ENCODE results near the gene KCND1. TPM values are rescaled to one million over a fixed set of nuclear protein-coding genes. Genes with fewer than 3 reads are reported as not detected.

Gene KCND1
- total and polyA plus RNA-seq, 2 of the 4 experiments (the other 2 are of a cell fraction), result 0.36 to 1.8 TPM

GRCh38 chrX:48940404-48940955, 31.2 kb downstream of the KCND1 start:
- Histone ChIP-seq H3K14ac (replicated peaks; ENCODE audit: low read depth, low read length) (no peak overlapping the region; the same call in 1 of the 2 replicates), H2AFZ (replicated peaks; ENCODE audit: low read length, poor library complexity) (no peak overlapping the region), H4K8ac (ENCODE audit: low read depth in 2 of 2, low read length in 2 of 2) (no peak overlapping the region), H3K4ac (ENCODE audit: low read depth, low read length) (no peak overlapping the region), H2BK5ac (ENCODE audit: low read depth, low read length, poor library complexity, severe bottlenecking) (no peak overlapping the region), H3K4me2 (ENCODE audit: low read depth, low read length) (no peak overlapping the region), H4K5ac (ENCODE audit: low read depth, low read length) (no peak overlapping the region), H2AK9ac (replicated peaks; ENCODE audit: low read depth, low read length, poor library complexity) (no peak overlapping the region), H2AK5ac (ENCODE audit: low read depth, low read length) (no peak overlapping the region), H2BK120ac (ENCODE audit: low read depth, low read length) (no peak overlapping the region), H3K27me3 (ENCODE audit: control insufficient read depth, insufficient read depth, low read length) (no peaks in the 10 kb centered on the region), H3K79me1 (ENCODE audit: low read depth in 1 of 2, low read length in 2 of 2) (peaks cover 0 to 47% of the 10 kb centered on the region in 2 experiments; a peak in 3 of 4 replicates), H3K36me3 (ENCODE audit: control insufficient read depth, insufficient read depth, low read length) (peaks cover 25% of the 10 kb centered on the region), H3K9me3 (ENCODE audit: control insufficient read depth, insufficient read depth, low read length) (no peaks in the 10 kb centered on the region), H3K18ac (ENCODE audit: low read depth, low read length) (no peak overlapping the region), H3K27ac (ENCODE audit: insufficient read depth, low read length) (no peak overlapping the region), H3K56ac (ENCODE audit: extremely low read depth, insufficient read depth, low read length) (no peak overlapping the region), H4K91ac (ENCODE audit: insufficient read depth, low read depth, low read length) (no peak overlapping the region), H3K4me1 (ENCODE audit: control insufficient read depth, insufficient read depth, low read length) (no peaks in the 10 kb centered on the region; the same call in 1 of the 2 replicates), H2BK15ac (ENCODE audit: low read depth, low read length) (no peak overlapping the region), H4K20me1 (ENCODE audit: insufficient read depth, low read length) (peaks cover 53% of the 10 kb centered on the region), H3K9ac (ENCODE audit: low read depth, low read length) (no peak overlapping the region), H2BK20ac (ENCODE audit: low read depth, low read length) (no peak overlapping the region), H3K23ac (ENCODE audit: low read depth, low read length) (no peak overlapping the region), H3K4me3 (ENCODE audit: insufficient read depth, low read depth, low read length) (no peak overlapping the region), H3K9me1 (ENCODE audit: insufficient read depth, low read length) (peaks cover 4% of the 10 kb centered on the region; the same call in 1 of the 2 replicates)
- WGBS, 2 experiments (ENCODE audit: extremely low coverage in 2 of 2, insufficient read length in 1 of 2), result no CpG with 5 or more reads among the region's 2 CpGs
- dilution Hi-C loops (cut with HindIII; ENCODE audit: low sequenced_read_pairs, unreplicated experiment) (no loop called here), intact Hi-C loops (cut with micrococcal nuclease) (loop anchor here (10.0 kb wide), 1 partner anchor 296 kb away; no protein-coding TSS in a partner anchor), in situ Hi-C loops (cut with MboI; ENCODE audit: low sequenced_read_pairs) (no loop called here)
- BruUV-seq (replicated peaks), result no TSS peak
- POLR2A ChIA-PET (ENCODE audit: unreplicated experiment), result no interaction called here
- ATAC-seq (ENCODE audit: low read depth) (no peak), DNase-seq (no peak)
- CTCF ChIA-PET, result no interaction called here
- TF ChIP-seq RCOR1 (IDR thresholded peaks at IDR 0.05; ENCODE audit: insufficient replicate concordance, low read length) (no peak), SMC3 (IDR thresholded peaks at IDR 0.05; ENCODE audit: low read depth, low read length) (no peak), MAZ (IDR thresholded peaks at IDR 0.05; ENCODE audit: borderline replicate concordance, low read depth, low read length) (no peak), RFX5 (IDR thresholded peaks at IDR 0.05; ENCODE audit: low read depth, low read length) (no peak), CHD1 (IDR thresholded peaks at IDR 0.05; ENCODE audit: low read depth, low read length) (no peak), MAFK (IDR thresholded peaks at IDR 0.05; ENCODE audit: low read depth, low read length) (no peak), ELK1 (IDR thresholded peaks at IDR 0.05; ENCODE audit: borderline replicate concordance, low read depth, low read length) (no peak), CEBPB (IDR thresholded peaks at IDR 0.05; ENCODE audit: low read depth, low read length) (no peak), MXI1 (IDR thresholded peaks at IDR 0.05; ENCODE audit: borderline replicate concordance, low read depth, low read length) (no peak), BHLHE40 (IDR thresholded peaks at IDR 0.05; ENCODE audit: low read depth, low read length) (no peak), NFE2L2 (IDR thresholded peaks at IDR 0.05; ENCODE audit: low read depth, low read length) (no peak), USF2 (IDR thresholded peaks at IDR 0.05; ENCODE audit: low read depth, low read length) (no peak), CTCF (conservative IDR thresholded peaks at IDR 0.05; ENCODE audit: low read depth, low read length) (no peak), POLR2A (IDR thresholded peaks at IDR 0.05; ENCODE audit: low read depth, low read length) (no peak)

Measured in IMR-90 (cell line).